Measurements from ENCODE around the gene CADPS. TPM values are rescaled to one million over a fixed set of nuclear protein-coding genes. Genes with fewer than 3 reads are reported as not detected.

The CADPS gene
- polyA plus RNA-seq, 2 donors: 0.09 to 0.20 TPM

DNA sequence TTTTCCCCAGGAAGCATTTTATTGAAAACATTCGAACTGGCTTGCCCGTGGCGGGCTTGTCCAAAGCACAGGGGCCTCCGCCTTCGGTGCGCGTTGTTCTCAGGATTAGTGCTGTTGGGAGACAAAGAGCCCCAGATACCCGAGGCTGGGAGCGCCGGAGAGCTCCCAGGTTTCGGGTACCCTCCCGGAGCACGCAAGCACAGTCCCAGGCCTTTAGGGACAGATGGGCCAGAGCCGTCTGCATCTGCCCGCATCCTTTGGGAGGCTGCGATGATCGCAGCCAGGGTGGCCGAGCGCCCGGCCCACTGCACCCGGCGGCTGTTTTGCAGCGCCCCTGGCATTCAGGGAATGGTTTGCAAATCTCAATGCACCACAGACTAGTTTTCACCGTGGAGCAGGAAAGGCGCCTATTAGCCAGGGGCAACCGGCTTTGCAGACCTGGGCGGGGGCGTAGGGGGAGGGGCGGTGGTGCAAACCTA is 496.9 kb downstream of the CADPS start:
- H3K27ac ChIP-seq (ENCODE audit: low read depth in 2 of 2, low read length in 1 of 2): no peak overlapping the region
- no peak overlapping the region for H3K4me3 ChIP-seq (ENCODE audit: low read depth in 1 of 2, low read length in 2 of 2)
- no peaks in the 10 kb centered on the region for H3K36me3 ChIP-seq (ENCODE audit: control insufficient read depth in 2 of 2, insufficient read depth in 2 of 2, low read length in 1 of 2)
- H3K4me1 ChIP-seq (ENCODE audit: control insufficient read depth in 2 of 2, insufficient read depth in 2 of 2, low read length in 1 of 2): peaks cover 2 to 4% of the 10 kb centered on the region in 2 donors
- 4 to 5% methylated on average over 29 of the region's 29 CpGs for WGBS, 2 donors
- peaks cover 3% of the 10 kb centered on the region in 2 donors for H3K9me3 ChIP-seq (ENCODE audit: control insufficient read depth in 2 of 2, insufficient read depth in 1 of 2, low read depth in 1 of 2, low read length in 1 of 2)
- H3K27me3 ChIP-seq (ENCODE audit: control insufficient read depth in 1 of 2, insufficient read depth in 2 of 2, low read length in 2 of 2): peaks cover 34 to 39% of the 10 kb centered on the region in 2 donors

DNA sequence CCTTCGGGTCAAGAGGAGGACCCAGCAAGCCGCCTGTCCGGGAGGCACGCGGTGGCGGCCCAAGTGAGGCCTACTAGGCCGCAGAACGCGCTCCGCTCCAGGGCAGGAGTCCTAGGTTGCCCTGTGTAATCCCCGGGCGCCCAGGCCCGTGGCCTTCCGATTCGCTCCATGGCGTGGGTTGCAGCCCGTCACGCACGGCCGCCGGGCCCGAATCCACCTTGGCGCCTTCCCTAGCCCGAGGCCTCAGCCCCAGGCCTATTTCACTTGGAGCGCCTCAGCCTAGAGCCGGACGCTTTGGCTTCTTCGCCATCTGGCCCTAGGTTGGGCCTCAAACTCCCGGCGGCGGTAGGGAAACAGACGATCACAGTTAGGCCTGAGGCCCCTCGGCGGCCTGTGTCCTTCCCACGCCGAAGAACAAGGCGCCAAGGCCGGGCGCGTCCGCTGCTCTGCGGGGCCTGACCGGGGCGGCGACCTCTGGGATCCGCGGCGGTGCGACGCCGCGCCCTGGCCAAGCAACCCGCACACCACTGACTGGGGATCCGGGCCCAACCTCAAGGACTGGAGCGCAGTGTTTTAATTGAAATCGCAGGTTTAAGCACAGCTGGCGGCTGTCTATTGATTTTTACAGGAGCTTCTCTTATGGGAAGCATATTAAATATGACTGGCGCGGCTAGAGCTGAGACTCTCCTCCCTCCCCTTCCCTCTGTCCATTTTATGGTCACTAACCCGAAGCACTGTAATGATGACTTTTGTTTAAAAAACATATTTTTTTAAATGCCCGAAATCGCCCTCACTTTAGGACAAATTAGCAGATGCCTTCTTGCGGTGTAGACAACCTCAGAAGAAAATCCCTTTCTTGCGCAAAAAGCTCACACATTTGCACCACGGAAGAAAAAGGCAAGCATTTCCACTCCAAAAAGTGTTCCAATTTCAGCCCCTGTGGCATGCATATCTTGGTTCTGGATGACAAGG is 498.0 kb downstream of the CADPS start:
- H3K36me3 ChIP-seq (ENCODE audit: control insufficient read depth in 2 of 2, insufficient read depth in 2 of 2, low read length in 1 of 2): no peaks in the 10 kb centered on the region
- 26 to 31% methylated on average over 65 of the region's 65 CpGs for WGBS, 2 donors
- H3K4me1 ChIP-seq (ENCODE audit: control insufficient read depth in 2 of 2, insufficient read depth in 2 of 2, low read length in 1 of 2): peaks cover 4 to 7% of the 10 kb centered on the region in 2 donors
- peaks cover 3% of the 10 kb centered on the region in 2 donors for H3K9me3 ChIP-seq (ENCODE audit: control insufficient read depth in 2 of 2, insufficient read depth in 1 of 2, low read depth in 1 of 2, low read length in 1 of 2)
- peaks cover 33 to 48% of the 10 kb centered on the region in 2 donors for H3K27me3 ChIP-seq (ENCODE audit: control insufficient read depth in 1 of 2, insufficient read depth in 2 of 2, low read length in 2 of 2)
- no peak overlapping the region for H3K4me3 ChIP-seq (ENCODE audit: low read depth in 1 of 2, low read length in 2 of 2)
- no peak overlapping the region for H3K27ac ChIP-seq (ENCODE audit: low read depth in 2 of 2, low read length in 1 of 2)

GRCh38 chr3:62376454-62376720 is 498.8 kb downstream of the CADPS start:
- WGBS, 2 donors: 55 to 61% methylated on average over 3 of the region's 3 CpGs
- Histone ChIP-seq H3K27ac (ENCODE audit: low read depth in 2 of 2, low read length in 1 of 2) (no peak overlapping the region), H3K9me3 (ENCODE audit: control insufficient read depth in 2 of 2, insufficient read depth in 1 of 2, low read depth in 1 of 2, low read length in 1 of 2) (peaks cover 3 to 5% of the 10 kb centered on the region in 2 donors), H3K27me3 (ENCODE audit: control insufficient read depth in 1 of 2, insufficient read depth in 2 of 2, low read length in 2 of 2) (peaks cover 34 to 56% of the 10 kb centered on the region in 2 donors), H3K4me1 (ENCODE audit: control insufficient read depth in 2 of 2, insufficient read depth in 2 of 2, low read length in 1 of 2) (peaks cover 4 to 10% of the 10 kb centered on the region in 2 donors), H3K4me3 (ENCODE audit: low read depth in 1 of 2, low read length in 2 of 2) (no peak overlapping the region), H3K36me3 (ENCODE audit: control insufficient read depth in 2 of 2, insufficient read depth in 2 of 2, low read length in 1 of 2) (no peaks in the 10 kb centered on the region)

- 25 to 32% methylated on average over 14 of the region's 14 CpGs for WGBS, 2 donors
- Histone ChIP-seq H3K27me3 (ENCODE audit: control insufficient read depth in 1 of 2, insufficient read depth in 2 of 2, low read length in 2 of 2) (peaks cover 39 to 55% of the 10 kb centered on the region in 2 donors), H3K9me3 (ENCODE audit: control insufficient read depth in 2 of 2, insufficient read depth in 1 of 2, low read depth in 1 of 2, low read length in 1 of 2) (peaks cover 3 to 6% of the 10 kb centered on the region in 2 donors), H3K36me3 (ENCODE audit: control insufficient read depth in 2 of 2, insufficient read depth in 2 of 2, low read length in 1 of 2) (no peaks in the 10 kb centered on the region), H3K4me1 (ENCODE audit: control insufficient read depth in 2 of 2, insufficient read depth in 2 of 2, low read length in 1 of 2) (peaks cover 4 to 13% of the 10 kb centered on the region in 2 donors), H3K27ac (ENCODE audit: low read depth in 2 of 2, low read length in 1 of 2) (no peak overlapping the region), H3K4me3 (ENCODE audit: low read depth in 1 of 2, low read length in 2 of 2) (no peak overlapping the region)
Observed at GRCh38 chr3:62375655-62376453, 499.4 kb downstream of the CADPS start.

GRCh38 chr3:62374341-62375218 is 500.6 kb downstream of the CADPS start:
- Histone ChIP-seq H3K27me3 (ENCODE audit: control insufficient read depth in 1 of 2, insufficient read depth in 2 of 2, low read length in 2 of 2) (peaks cover 40 to 60% of the 10 kb centered on the region in 2 donors), H3K4me3 (ENCODE audit: low read depth in 1 of 2, low read length in 2 of 2) (peak overlapping the region in 1 of 2 donors; percentile 18), H3K36me3 (ENCODE audit: control insufficient read depth in 2 of 2, insufficient read depth in 2 of 2, low read length in 1 of 2) (no peaks in the 10 kb centered on the region), H3K27ac (ENCODE audit: low read depth in 2 of 2, low read length in 1 of 2) (no peak overlapping the region), H3K9me3 (ENCODE audit: control insufficient read depth in 2 of 2, insufficient read depth in 1 of 2, low read depth in 1 of 2, low read length in 1 of 2) (peaks cover 3 to 6% of the 10 kb centered on the region in 2 donors), H3K4me1 (ENCODE audit: control insufficient read depth in 2 of 2, insufficient read depth in 2 of 2, low read length in 1 of 2) (peaks cover 4 to 13% of the 10 kb centered on the region in 2 donors)
- 5 to 8% methylated on average over 30 of the region's 30 CpGs for WGBS, 2 donors

- H3K4me1 ChIP-seq (ENCODE audit: control insufficient read depth in 2 of 2, insufficient read depth in 2 of 2, low read length in 1 of 2): peaks cover 4 to 13% of the 10 kb centered on the region in 2 donors
- WGBS, 2 donors: 5 to 6% methylated on average over 47 of the region's 47 CpGs
Observed at GRCh38 chr3:62373714-62374333, 501.4 kb downstream of the CADPS start.

DNA sequence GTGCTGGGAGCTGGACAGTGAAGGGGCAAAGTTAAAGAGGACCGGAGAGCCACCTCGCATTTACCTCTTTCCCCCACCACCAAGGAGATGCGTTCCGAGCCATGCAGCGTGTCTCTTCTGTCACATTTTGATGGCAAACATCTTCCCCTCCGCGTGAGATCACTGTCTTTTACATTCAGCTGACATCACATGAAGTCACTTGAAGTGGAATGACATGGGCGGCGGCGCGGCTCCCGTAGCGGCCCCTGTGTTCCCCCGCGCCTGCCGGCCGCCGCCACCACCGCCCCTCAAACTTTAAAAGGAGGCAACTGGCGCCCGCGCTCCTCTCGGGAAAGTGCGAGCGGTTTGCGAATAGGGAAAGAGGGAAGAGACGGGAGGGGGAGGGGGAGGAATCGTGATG is 502.0 kb downstream of the CADPS start, which contains the start of gene FEZF2:
FEZF2 (minus strand) TSS at position 336 of the 400 bp plus-strand sequence. CDS start 682 bp downstream, outside the sequence.
- Histone ChIP-seq H3K4me1 (ENCODE audit: control insufficient read depth in 2 of 2, insufficient read depth in 2 of 2, low read length in 1 of 2) (peaks cover 4 to 10% of the 10 kb centered on the region in 2 donors), H3K4me3 (ENCODE audit: low read depth in 1 of 2, low read length in 2 of 2) (peak within 1 kb of the TSS in 1 of 2 donors; percentile 18), H3K27me3 (ENCODE audit: control insufficient read depth in 1 of 2, insufficient read depth in 2 of 2, low read length in 2 of 2) (peaks cover 37 to 57% of the 10 kb centered on the region in 2 donors), H3K27ac (ENCODE audit: low read depth in 2 of 2, low read length in 1 of 2) (no peak within 1 kb of the TSS), H3K9me3 (ENCODE audit: control insufficient read depth in 2 of 2, insufficient read depth in 1 of 2, low read depth in 1 of 2, low read length in 1 of 2) (peaks cover 0 to 6% of the 10 kb centered on the region in 2 donors), H3K36me3 (ENCODE audit: control insufficient read depth in 2 of 2, insufficient read depth in 2 of 2, low read length in 1 of 2) (no peaks in the 10 kb centered on the region)
- WGBS, 2 donors: 3 to 5% methylated on average over 28 of the region's 28 CpGs

More at GRCh38 chr3:62373714-62374333, 501.4 kb downstream of the CADPS start:
- Histone ChIP-seq H3K27me3 (ENCODE audit: control insufficient read depth in 1 of 2, insufficient read depth in 2 of 2, low read length in 2 of 2) (peaks cover 40 to 59% of the 10 kb centered on the region in 2 donors), H3K9me3 (ENCODE audit: control insufficient read depth in 2 of 2, insufficient read depth in 1 of 2, low read depth in 1 of 2, low read length in 1 of 2) (peaks cover 3 to 6% of the 10 kb centered on the region in 2 donors), H3K4me3 (ENCODE audit: low read depth in 1 of 2, low read length in 2 of 2) (peak overlapping the region in 1 of 2 donors; percentile 18), H3K27ac (ENCODE audit: low read depth in 2 of 2, low read length in 1 of 2) (no peak overlapping the region), H3K36me3 (ENCODE audit: control insufficient read depth in 2 of 2, insufficient read depth in 2 of 2, low read length in 1 of 2) (no peaks in the 10 kb centered on the region)

- Histone ChIP-seq H3K27ac (ENCODE audit: low read depth in 2 of 2, low read length in 1 of 2) (no peak overlapping the region), H3K9me3 (ENCODE audit: control insufficient read depth in 2 of 2, insufficient read depth in 1 of 2, low read depth in 1 of 2, low read length in 1 of 2) (peaks cover 0 to 6% of the 10 kb centered on the region in 2 donors), H3K36me3 (ENCODE audit: control insufficient read depth in 2 of 2, insufficient read depth in 2 of 2, low read length in 1 of 2) (no peaks in the 10 kb centered on the region), H3K4me3 (ENCODE audit: low read depth in 1 of 2, low read length in 2 of 2) (peak overlapping the region in 1 of 2 donors; percentile 0), H3K27me3 (ENCODE audit: control insufficient read depth in 1 of 2, insufficient read depth in 2 of 2, low read length in 2 of 2) (peaks cover 36 to 59% of the 10 kb centered on the region in 2 donors), H3K4me1 (ENCODE audit: control insufficient read depth in 2 of 2, insufficient read depth in 2 of 2, low read length in 1 of 2) (peaks cover 4 to 10% of the 10 kb centered on the region in 2 donors)
- WGBS, 2 donors: 4% methylated on average over 29 to 30 of the region's 30 CpGs
Observed at GRCh38 chr3:62372621-62373041, 502.6 kb downstream of the CADPS start.
